Measurements from ENCODE around the gene ONECUT1. TPM values are rescaled to one million over a fixed set of nuclear protein-coding genes. Genes with fewer than 3 reads are reported as not detected.

Gene ONECUT1
- total RNA-seq, 4 donors from 2014 or later, result not detected

GRCh38 chr15:52731732-52732470, 58.2 kb downstream of the ONECUT1 start:
- Histone ChIP-seq H3K27ac (replicated peaks in 1 of 4) (no peak overlapping the region), H3K9me3 (no peaks in the 10 kb centered on the region), H3K27me3 (no peaks in the 10 kb centered on the region), H3K36me3 (no peaks in the 10 kb centered on the region), H3K4me3 (no peak overlapping the region), H3K4me1 (peaks cover 0 to 20% (median 6%) of the 10 kb centered on the region in 4 donors)
- no peak for DNase-seq (ENCODE audit: extremely low spot score)
- 81% methylated on average over 2 of the region's 2 CpGs for WGBS
- TF ChIP-seq EP300 (IDR thresholded peaks at IDR 0.05) (no peak), CTCF (IDR thresholded peaks at IDR 0.05) (no peak), POLR2AphosphoS5 (IDR thresholded peaks at IDR 0.05) (no peak), POLR2A (IDR thresholded peaks at IDR 0.05; ENCODE audit: low read depth) (no peak)
- intact Hi-C loops (cut with DNase I), result loop anchor here (5.0 to 10.0 kb wide), 2 partner anchors 107 to 200 kb away; no protein-coding TSS in a partner anchor

- no peak for DNase-seq (ENCODE audit: extremely low spot score)
- Histone ChIP-seq H3K4me3 (no peak overlapping the region), H3K9me3 (no peaks in the 10 kb centered on the region), H3K36me3 (no peaks in the 10 kb centered on the region), H3K4me1 (peaks cover 0 to 20% (median 6%) of the 10 kb centered on the region in 4 donors), H3K27me3 (no peaks in the 10 kb centered on the region), H3K27ac (replicated peaks in 1 of 4) (no peak overlapping the region)
- 75% methylated on average over 3 of the region's 3 CpGs for WGBS
- TF ChIP-seq POLR2AphosphoS5 (IDR thresholded peaks at IDR 0.05), result no peak
- TF ChIP-seq CTCF (IDR thresholded peaks at IDR 0.05), result no peak
- no peak for TF ChIP-seq POLR2A (IDR thresholded peaks at IDR 0.05; ENCODE audit: low read depth)
- no peak for TF ChIP-seq EP300 (IDR thresholded peaks at IDR 0.05)
- intact Hi-C loops (cut with DNase I), result loop anchor here (5.0 to 10.0 kb wide), 2 partner anchors 106 to 199 kb away; no protein-coding TSS in a partner anchor
Observed at GRCh38 chr15:52731004-52731403, 59.1 kb downstream of the ONECUT1 start.

GRCh38 chr15:52730594-52730993, 59.5 kb downstream of the ONECUT1 start:
- Histone ChIP-seq H3K4me3 (no peak overlapping the region), H3K27me3 (no peaks in the 10 kb centered on the region), H3K36me3 (no peaks in the 10 kb centered on the region), H3K9me3 (no peaks in the 10 kb centered on the region), H3K4me1 (peaks cover 0 to 20% (median 6%) of the 10 kb centered on the region in 4 donors), H3K27ac (replicated peaks in 1 of 4) (no peak overlapping the region)
- no peak for DNase-seq (ENCODE audit: extremely low spot score)
- no peak for TF ChIP-seq POLR2AphosphoS5 (IDR thresholded peaks at IDR 0.05)
- no peak for TF ChIP-seq CTCF (IDR thresholded peaks at IDR 0.05)
- no peak for TF ChIP-seq EP300 (IDR thresholded peaks at IDR 0.05)
- TF ChIP-seq POLR2A (IDR thresholded peaks at IDR 0.05; ENCODE audit: low read depth), result no peak
- intact Hi-C loops (cut with DNase I), result loop anchor here (5.0 to 10.0 kb wide), 2 partner anchors 106 to 198 kb away; no protein-coding TSS in a partner anchor
- WGBS, result 87% methylated on average over 7 of the region's 7 CpGs

GRCh38 chr15:52730173-52730572, 60.0 kb downstream of the ONECUT1 start:
- Histone ChIP-seq H3K9me3 (no peaks in the 10 kb centered on the region), H3K36me3 (no peaks in the 10 kb centered on the region), H3K4me1 (peaks cover 0 to 20% (median 6%) of the 10 kb centered on the region in 4 donors), H3K27me3 (no peaks in the 10 kb centered on the region), H3K4me3 (no peak overlapping the region), H3K27ac (replicated peaks in 1 of 4) (no peak overlapping the region)
- intact Hi-C loops (cut with DNase I), result loop anchor here (5.0 to 10.0 kb wide), 2 partner anchors 105 to 198 kb away; no protein-coding TSS in a partner anchor
- TF ChIP-seq POLR2A (IDR thresholded peaks at IDR 0.05; ENCODE audit: low read depth) (no peak), CTCF (IDR thresholded peaks at IDR 0.05) (no peak), POLR2AphosphoS5 (IDR thresholded peaks at IDR 0.05) (no peak), EP300 (IDR thresholded peaks at IDR 0.05) (no peak)
- DNase-seq (ENCODE audit: extremely low spot score), result no peak
- WGBS, result 76% methylated on average over 4 of the region's 4 CpGs

Data from esophagus muscularis mucosa (tissue), 4 donors.